ENCODE measurements around the gene THYN1. TPM values are rescaled to one million over a fixed set of nuclear protein-coding genes. Genes with fewer than 3 reads are reported as not detected.
A peak's percentile ranks its signal among the peaks of the same experiment; 100 is the strongest.

THYN1 gene
- total RNA-seq, 3 donors from 2014 or later: 37.7 to 49.0 (median 43.3) TPM

DNA sequence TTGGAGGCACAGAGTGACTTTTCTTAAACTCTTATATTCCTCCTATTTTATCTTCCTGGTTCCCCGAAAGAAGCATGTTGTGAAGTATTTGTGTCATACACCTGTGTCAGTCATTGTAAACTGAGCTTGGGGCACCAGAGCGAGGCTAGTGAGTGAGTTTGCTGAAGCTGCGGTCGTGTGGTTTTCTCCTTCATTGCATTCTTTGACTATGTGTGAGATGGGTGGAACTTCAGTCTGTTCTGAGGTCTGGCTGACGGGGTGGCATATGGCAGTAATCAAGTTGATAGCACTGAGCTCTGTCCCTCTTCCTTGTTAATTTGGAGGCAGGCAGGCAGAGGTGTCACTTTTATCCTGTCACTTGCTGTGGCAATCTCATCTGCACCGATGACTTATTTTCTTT is 24.5 kb downstream of the THYN1 start:
- Mint-ChIP-seq H3K4me1 (ENCODE audit: low read depth) (peaks cover 73% of the 10 kb centered on the region), H3K4me3 (no peak overlapping the region), H3K9me3 (no peaks in the 10 kb centered on the region), H3K36me3 (ENCODE audit: insufficient read depth) (peaks cover 6% of the 10 kb centered on the region), H3K27me3 (ENCODE audit: low read depth) (no peaks in the 10 kb centered on the region)
- DNase-seq (peak; percentile 18), ATAC-seq (peak in 1 of 2 donors; percentile 8)

DNA sequence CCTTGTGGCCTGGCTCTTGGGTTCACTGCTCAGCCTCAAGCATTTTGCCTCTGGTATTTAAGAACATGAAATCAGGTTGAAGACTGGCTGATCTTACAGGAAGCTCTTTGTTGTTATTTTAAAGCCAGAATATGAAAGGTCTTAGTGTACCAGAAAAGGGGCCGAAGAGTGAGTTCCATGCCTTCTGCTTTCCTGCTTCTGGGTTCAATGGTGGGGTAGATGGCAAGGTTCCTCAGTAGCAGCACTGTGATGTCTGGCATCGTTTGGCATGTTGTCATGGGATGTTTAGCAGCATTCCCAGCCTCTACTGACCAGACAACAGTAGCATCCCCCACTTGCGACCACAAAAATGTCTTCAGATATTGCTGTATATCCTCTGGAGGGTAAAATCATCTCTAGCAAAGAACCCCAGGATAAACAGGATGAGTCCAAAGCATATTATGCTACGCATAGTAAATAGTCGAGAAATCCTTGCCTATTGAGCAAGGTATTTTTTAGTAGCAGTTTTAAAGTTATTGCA is 26.3 kb downstream of the THYN1 start:
- no peak for ATAC-seq
- Mint-ChIP-seq H3K4me3 (peak overlapping the region; percentile 30), H3K4me1 (ENCODE audit: low read depth) (peaks cover 77% of the 10 kb centered on the region), H3K9me3 (no peaks in the 10 kb centered on the region), H3K36me3 (ENCODE audit: insufficient read depth) (peaks cover 6% of the 10 kb centered on the region), H3K27me3 (ENCODE audit: low read depth) (no peaks in the 10 kb centered on the region)
- no peak for DNase-seq

DNA sequence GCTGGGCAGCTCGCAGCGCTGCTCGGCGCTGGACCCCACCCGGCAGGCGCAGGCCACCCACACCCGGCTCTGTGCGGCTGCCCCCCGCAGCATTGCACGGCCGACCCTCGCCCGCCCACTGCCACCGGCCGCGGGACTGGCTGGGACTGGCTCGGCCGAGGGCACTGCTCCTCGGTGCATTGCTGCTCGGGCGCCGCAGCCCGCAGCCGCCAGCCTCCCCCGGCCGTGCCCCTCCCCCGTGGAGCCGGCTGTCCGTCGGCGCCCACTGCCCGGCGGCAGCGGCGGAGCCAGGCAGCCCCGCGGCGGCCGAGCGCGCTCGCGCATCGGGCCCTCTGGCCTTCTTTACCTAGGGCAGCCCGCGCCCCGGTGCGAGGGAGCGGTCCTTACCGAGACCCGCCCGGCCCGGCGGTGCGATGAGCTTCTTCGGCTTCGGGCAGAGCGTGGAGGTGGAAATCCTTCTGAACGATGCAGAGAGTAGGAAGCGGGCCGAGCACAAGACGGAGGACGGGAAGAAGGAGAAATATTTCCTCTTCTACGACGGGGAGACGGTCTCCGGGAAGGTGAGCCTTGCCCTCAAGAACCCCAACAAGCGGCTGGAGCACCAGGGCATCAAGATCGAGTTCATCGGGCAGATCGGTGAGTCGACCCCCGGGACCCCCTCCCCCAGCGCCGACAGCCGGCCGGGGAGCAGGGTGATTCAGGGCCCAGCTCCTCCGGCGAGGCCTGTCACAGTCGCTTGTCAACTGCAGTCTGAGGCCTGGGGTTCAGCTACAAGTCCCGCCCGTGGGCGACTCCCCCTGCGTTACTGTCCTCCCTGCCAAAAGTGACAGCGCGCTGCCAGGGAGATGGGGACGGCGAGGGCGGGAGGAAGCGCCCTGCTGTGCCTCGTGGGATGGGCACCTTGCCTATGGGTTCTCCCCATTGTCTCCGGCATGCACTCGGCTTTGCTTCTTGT is 28.2 kb downstream of the THYN1 start:
- H3K9me3 Mint-ChIP-seq: no peaks in the 10 kb centered on the region
- ATAC-seq: peak; percentile 33 to 47
- H3K4me1 Mint-ChIP-seq (ENCODE audit: low read depth): peaks cover 68% of the 10 kb centered on the region
- H3K4me3 Mint-ChIP-seq: peak overlapping the region; percentile 88
- no peaks in the 10 kb centered on the region for H3K27me3 Mint-ChIP-seq (ENCODE audit: low read depth)
- peaks cover 8% of the 10 kb centered on the region for H3K36me3 Mint-ChIP-seq (ENCODE audit: insufficient read depth)
- DNase-seq: peak; percentile 45

DNA sequence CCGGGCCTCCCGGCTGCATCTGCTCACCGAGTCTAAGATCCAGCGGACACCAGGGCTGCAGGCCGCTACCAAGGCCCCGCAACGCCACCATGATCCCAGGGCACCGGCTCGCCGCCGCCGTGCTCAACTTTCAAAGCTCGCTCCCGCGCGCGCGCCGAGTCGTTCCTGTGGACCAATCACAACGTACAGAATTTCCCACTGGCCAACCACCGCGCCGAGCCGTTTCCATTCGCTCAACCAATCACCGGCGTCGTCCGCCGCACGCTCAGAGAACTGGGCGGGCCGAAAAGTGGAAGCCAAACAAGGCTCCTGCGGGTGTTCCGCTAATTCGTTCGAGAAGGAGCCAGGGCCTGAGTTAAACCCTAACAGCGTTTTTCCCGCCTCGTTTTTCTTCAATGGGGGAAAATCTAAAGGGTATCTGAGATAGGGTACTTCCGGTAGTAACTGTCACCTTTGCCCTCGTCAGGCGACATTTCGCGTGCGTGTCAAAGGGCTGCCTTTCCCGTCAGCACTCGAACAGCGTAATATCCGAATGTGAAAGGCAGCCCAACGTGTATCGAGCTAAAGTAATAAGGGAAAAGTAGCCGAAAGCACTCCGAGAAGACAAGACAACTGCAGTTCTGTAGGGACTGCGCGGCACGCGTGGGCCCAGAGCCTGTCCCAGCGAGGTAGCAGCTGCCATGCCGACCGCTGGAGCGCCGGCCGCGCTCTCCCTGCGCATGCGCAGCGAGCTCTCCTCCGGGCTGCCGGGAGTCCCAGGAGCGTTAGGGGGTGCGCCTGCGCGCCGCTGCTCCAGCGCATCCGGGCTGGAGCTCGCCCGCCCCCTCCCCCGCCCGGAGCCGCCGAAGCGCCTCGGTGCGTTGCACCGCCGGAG is 29.1 kb downstream of the THYN1 start, which contains the start of the genes NCAPD3 and VPS26B:
Gene NCAPD3, minus strand, starts transcription at position 132 of the 874 bp plus-strand sequence. Its CDS starts 41 bp downstream, at position 91.
Gene VPS26B, plus strand, starts transcription at position 836 of the 874 bp plus-strand sequence. CDS start 452 bp downstream, outside the sequence.
- Mint-ChIP-seq H3K4me1 (ENCODE audit: low read depth) (peaks cover 59% of the 10 kb centered on the region), H3K36me3 (ENCODE audit: insufficient read depth) (peaks cover 9% of the 10 kb centered on the region), H3K4me3 (peak within 1 kb of the TSS; percentile 88), H3K27me3 (ENCODE audit: low read depth) (no peaks in the 10 kb centered on the region), H3K9me3 (no peaks in the 10 kb centered on the region)
- ATAC-seq (peak; percentile 81 to 82), DNase-seq (peak; percentile 92)

DNA sequence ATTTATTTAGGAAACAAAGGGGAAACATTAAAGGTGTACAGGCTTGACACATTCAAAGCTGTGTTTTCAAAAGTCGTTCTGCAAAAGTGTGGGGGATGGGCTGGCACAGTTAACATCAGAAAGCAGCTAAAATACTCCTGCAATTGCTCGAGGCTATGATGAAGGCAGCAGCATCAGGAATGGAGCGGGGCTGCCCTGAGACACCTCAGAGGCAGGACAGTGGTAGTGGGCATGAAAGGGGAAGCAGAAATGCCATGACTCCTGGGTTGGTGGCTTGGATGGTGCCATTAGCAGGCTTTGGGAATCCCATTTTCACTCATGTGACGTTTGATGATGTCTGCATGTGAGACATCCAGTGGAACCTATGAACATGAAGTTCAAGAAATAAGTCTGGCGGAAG is 30.0 kb downstream of the THYN1 start:
- Mint-ChIP-seq H3K36me3 (ENCODE audit: insufficient read depth) (peaks cover 18% of the 10 kb centered on the region), H3K9me3 (no peaks in the 10 kb centered on the region), H3K4me3 (peak overlapping the region; percentile 88), H3K4me1 (ENCODE audit: low read depth) (peaks cover 49% of the 10 kb centered on the region), H3K27me3 (ENCODE audit: low read depth) (no peaks in the 10 kb centered on the region)
- DNase-seq: no peak
- ATAC-seq: no peak

DNA sequence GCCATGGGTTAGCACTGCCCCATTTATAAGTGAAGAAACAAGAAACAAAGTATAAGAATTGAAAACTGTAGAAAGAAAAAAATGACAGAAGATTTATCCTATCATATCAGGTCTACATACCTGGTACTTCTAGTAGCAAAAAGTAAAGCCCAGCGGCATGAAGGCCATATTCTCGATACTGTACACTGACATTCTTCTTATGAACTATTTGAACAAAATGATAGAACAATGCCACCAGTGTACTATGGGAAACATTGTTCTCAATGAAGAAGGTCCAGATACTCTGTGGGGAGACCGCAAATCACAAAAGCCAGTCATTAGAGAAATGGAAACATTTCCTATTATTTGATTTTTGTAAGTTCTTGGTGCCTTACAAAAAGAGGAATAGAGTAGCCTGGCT is 36.3 kb downstream of the THYN1 start:
- H3K9me3 Mint-ChIP-seq: no peaks in the 10 kb centered on the region
- ATAC-seq (no peak), DNase-seq (no peak)
- H3K4me1 Mint-ChIP-seq (ENCODE audit: low read depth): peaks cover 5% of the 10 kb centered on the region
- H3K4me3 Mint-ChIP-seq: no peak overlapping the region
- H3K36me3 Mint-ChIP-seq (ENCODE audit: insufficient read depth): peaks cover 31% of the 10 kb centered on the region
- H3K27me3 Mint-ChIP-seq (ENCODE audit: low read depth): no peaks in the 10 kb centered on the region

DNA sequence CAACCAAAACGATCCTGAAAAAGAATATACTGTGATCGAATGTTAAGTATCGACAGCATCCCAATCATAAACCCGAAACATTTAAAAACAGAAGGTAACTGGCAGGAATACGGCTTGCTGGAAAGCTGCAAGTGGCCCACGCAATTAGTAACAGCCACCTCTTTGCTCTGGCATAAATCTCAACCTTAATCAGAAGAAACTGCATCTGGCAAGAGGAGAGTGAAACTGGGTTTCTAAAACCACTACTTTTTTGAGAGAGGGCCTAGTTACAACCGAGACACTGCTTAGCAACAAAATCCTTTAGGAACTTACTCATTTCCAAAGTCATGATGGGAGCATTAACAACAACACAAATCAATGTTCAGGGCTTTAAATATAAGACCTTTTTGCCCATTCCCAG is 37.3 kb downstream of the THYN1 start:
- H3K36me3 Mint-ChIP-seq (ENCODE audit: insufficient read depth): peaks cover 35% of the 10 kb centered on the region

DNA sequence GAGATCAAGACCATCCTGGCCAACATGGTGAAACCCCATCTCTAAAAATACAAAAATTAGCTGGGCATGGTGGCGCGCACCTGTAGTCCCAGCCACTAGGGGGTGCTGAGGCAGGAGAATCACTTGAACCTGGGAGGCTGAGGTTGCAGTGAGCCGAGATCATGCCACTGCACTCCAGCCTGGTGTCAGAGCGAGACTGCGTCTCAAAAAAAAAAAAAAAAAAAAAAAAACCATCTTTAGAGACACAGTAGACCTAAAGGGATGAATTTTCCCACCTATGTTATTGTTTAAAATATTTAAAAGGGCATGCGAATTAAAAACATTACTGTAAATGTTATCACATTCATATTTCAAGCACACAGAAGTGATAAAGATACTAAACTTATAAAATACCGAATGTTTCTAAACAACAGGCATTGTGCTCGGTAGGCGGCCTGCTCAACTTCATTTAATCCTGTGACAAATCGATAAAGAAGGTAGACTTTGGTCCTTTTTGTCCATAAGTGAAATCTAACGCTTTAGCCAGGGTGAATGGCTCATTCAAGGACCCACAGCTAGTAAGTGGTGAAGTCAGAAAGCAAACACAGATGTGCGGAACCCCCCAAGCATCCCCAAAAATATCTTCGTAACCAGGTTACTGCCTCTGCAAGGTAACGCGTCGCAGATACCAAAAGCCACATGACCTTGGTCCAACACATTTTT is 45.5 kb downstream of the THYN1 start:
- peaks cover 49% of the 10 kb centered on the region for H3K36me3 Mint-ChIP-seq (ENCODE audit: insufficient read depth)
- ATAC-seq (peak; percentile 30 to 61), DNase-seq (peak; percentile 54)
- H3K27me3 Mint-ChIP-seq (ENCODE audit: low read depth): no peaks in the 10 kb centered on the region
- no peaks in the 10 kb centered on the region for H3K9me3 Mint-ChIP-seq
- H3K4me3 Mint-ChIP-seq: no peak overlapping the region
- H3K4me1 Mint-ChIP-seq (ENCODE audit: low read depth): no peaks in the 10 kb centered on the region

More for the DNA sequence above, 37.3 kb downstream of the THYN1 start:
- no peak for ATAC-seq
- H3K27me3 Mint-ChIP-seq (ENCODE audit: low read depth): no peaks in the 10 kb centered on the region
- H3K4me1 Mint-ChIP-seq (ENCODE audit: low read depth): peaks cover 3% of the 10 kb centered on the region
- no peak for DNase-seq
- no peaks in the 10 kb centered on the region for H3K9me3 Mint-ChIP-seq
- H3K4me3 Mint-ChIP-seq: no peak overlapping the region

DNA sequence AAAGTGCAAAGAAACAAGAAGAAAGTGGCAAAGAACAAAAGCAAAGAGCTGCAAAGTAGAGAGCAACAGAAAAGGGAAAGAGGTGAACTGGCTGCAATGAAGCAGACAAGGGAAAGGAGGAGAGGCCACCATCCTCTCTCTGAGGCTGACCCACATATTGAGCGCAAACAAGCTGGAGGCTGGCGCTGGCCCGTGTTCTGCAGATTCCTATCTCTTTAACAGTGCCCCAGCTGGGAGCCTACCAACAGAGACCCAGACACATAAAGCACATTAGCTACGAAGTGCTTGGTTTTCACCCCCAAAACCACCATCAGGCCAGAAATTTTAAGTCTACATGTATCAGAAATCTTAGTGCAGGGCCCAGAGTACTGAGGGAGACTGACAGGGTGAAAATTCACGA is 47.0 kb downstream of the THYN1 start:
- ATAC-seq (no peak), DNase-seq (no peak)
- Mint-ChIP-seq H3K27me3 (ENCODE audit: low read depth) (no peaks in the 10 kb centered on the region), H3K4me1 (ENCODE audit: low read depth) (no peaks in the 10 kb centered on the region), H3K36me3 (ENCODE audit: insufficient read depth) (peaks cover 53% of the 10 kb centered on the region), H3K4me3 (no peak overlapping the region), H3K9me3 (no peaks in the 10 kb centered on the region)

DNA sequence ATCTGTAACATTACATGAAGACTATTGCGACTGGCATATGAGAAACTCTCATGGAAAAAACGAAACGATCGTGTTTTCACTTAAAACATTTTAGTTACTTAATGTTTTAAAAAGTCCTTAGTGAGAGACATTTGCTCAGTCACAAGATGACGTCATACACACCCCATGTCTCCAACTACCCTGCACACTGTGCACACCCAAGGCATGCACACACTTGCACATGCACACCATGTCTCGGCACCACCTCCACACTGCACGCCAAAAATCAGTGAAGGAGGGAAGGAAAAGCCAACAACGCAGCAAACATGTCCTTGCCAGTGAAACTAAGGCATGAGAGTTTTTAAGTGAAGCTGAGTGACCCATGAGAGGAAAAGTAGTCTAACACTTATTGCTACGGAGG is 47.4 kb downstream of the THYN1 start:
- peaks cover 56% of the 10 kb centered on the region for H3K36me3 Mint-ChIP-seq (ENCODE audit: insufficient read depth)

DNA sequence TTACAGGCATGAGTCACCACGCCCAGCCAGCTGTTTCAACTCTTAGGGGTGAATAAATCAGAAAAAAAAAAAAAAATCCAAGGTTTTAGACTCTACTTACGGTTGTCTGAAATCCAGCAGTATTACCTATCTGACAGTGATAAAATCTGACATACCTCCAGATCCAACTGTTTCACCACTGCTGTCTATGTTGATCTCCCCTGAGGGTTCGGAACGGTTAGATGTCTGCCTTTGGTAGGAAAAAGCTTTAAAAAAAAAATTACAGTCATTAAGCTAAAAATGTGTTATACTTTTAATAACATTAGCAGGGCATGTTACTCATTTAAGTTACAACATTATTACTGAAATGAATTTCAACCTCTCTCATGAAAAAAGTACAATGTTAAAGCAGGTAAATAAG is 50.5 kb downstream of the THYN1 start:
- H3K27me3 Mint-ChIP-seq (ENCODE audit: low read depth): no peaks in the 10 kb centered on the region
- ATAC-seq (no peak), DNase-seq (no peak)
- H3K4me3 Mint-ChIP-seq: no peak overlapping the region
- peaks cover 67% of the 10 kb centered on the region for H3K36me3 Mint-ChIP-seq (ENCODE audit: insufficient read depth)
- no peaks in the 10 kb centered on the region for H3K9me3 Mint-ChIP-seq
- H3K4me1 Mint-ChIP-seq (ENCODE audit: low read depth): no peaks in the 10 kb centered on the region

More for the DNA sequence above, 47.4 kb downstream of the THYN1 start:
- ATAC-seq (no peak), DNase-seq (no peak)
- H3K4me1 Mint-ChIP-seq (ENCODE audit: low read depth): no peaks in the 10 kb centered on the region
- no peaks in the 10 kb centered on the region for H3K9me3 Mint-ChIP-seq
- H3K27me3 Mint-ChIP-seq (ENCODE audit: low read depth): no peaks in the 10 kb centered on the region
- H3K4me3 Mint-ChIP-seq: no peak overlapping the region

DNA sequence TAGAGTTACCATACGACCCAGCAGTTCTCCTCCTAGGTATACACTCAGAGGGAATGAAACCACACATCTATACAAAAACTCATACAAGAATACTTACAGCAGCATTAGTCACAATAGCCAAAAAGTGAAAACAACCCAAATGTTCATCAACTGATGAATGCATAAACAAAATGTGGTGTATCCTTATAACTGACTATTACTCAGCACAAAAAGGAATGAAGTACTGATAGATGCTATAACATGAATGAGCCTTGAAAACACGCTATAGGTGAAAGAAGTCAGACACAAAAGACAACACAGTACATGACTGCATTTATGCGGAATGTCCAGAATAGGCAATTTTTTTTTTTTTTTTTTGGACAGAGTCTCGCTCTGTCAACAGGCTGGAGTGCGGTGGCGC is 52.5 kb downstream of the THYN1 start:
- no peaks in the 10 kb centered on the region for H3K9me3 Mint-ChIP-seq
- H3K4me1 Mint-ChIP-seq (ENCODE audit: low read depth): peaks cover 6% of the 10 kb centered on the region
- DNase-seq: no peak
- no peak overlapping the region for H3K4me3 Mint-ChIP-seq
- H3K27me3 Mint-ChIP-seq (ENCODE audit: low read depth): no peaks in the 10 kb centered on the region
- ATAC-seq: no peak
- peaks cover 67% of the 10 kb centered on the region for H3K36me3 Mint-ChIP-seq (ENCODE audit: insufficient read depth)

DNA sequence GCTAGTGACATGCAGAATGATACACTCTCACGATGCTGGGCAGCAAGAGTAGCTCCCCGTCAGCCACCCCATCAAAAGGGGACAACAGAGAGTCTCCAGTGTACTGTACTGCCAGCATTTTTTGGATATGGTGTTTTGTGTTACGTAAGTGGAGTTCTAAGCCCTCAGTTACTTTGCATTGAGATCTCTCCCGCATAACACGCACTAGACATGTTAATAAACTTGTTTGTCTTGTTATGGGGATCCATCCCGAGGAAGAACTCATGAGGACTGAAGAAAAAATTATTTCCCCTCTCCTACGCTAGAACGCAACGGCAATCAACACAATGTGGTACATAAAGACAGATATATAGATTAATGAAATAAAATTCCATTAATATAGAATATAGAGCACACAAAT is 53.6 kb downstream of the THYN1 start:
- Mint-ChIP-seq H3K36me3 (ENCODE audit: insufficient read depth) (peaks cover 63% of the 10 kb centered on the region), H3K27me3 (ENCODE audit: low read depth) (no peaks in the 10 kb centered on the region), H3K4me3 (no peak overlapping the region), H3K4me1 (ENCODE audit: low read depth) (peaks cover 6% of the 10 kb centered on the region), H3K9me3 (no peaks in the 10 kb centered on the region)
- ATAC-seq (no peak), DNase-seq (no peak)
